NCI-H1417 treated with DMSO at 0.1 percent for 48 hours (cell line): ENCODE results near the gene CALHM1.
A peak's percentile ranks its signal among the peaks of the same experiment; 100 is the strongest.
"Not testable (repeated sequence)": the region's sequence is repeated elsewhere in the genome, so short reads cannot be mapped to it uniquely, and the experiment has no call there.

Source experiments
- DNase-seq: peaks from one replicate; lab custom pipeline; 2025; lab: John Stamatoyannopoulos, UW

The CALHM1 gene

DNA sequence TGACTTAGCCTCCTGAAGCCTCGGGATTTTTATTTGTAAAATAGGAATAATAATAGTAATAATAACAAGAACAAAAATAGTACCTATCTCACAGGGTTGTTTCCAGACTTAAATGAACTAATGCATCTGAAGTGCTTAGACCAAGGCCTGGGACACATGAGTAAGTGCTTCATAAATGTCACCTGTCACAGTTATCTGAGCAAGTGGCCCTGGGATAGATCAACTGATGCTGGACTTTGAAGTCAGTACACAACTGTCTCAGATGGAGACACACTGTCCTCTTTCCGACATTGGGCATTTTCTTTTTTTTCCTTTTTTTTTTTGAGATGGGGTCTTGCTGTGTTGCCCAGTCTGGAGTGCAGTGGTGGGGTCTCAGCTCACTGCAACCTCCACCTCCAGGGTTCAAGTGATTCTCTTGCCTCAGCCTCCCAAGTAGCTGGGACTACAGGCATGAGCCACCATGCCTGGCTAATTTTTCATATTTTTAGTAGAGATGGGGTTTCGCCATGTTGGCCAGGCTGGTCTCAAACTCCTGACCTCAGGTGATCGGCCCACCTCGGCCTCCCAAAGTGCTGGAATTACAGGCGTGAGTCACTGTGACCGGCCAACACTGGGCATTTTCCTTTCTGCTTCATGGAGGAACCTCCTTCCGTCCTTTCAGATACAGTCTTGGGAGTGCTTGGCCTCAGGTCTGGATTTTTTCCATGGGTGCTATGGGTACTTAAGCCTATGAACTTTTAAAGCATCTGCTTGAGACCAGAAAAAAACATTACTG lies 28.1 kb upstream of the CALHM1 start:
- not testable (repeated sequence) for DNase-seq

DNA sequence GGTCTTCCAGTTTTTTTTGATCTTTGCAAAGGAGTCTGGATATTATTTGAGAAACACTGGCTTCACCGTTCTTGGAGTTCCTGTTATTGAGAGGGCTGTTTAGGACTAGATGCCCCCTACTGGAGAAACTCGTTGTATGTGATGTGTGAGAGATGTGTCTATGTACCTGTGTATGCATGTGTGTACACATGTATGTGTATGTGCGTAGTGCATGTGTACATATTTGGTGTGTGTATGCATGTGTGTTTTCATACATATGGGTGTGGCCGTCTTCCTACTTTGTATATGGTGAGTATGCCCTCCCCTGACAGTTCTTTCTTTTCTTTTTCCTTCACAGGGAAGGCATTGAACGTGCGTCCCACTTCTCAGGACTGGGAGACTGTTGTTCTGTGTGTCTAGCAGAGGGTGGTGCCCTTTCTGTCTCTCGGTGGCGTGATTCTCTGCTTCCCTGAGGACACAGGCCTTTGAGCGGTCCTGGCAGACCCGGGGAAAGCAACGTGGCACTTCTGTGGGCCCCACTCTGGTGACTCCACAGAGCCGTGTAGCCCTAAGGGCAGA lies 23.4 kb upstream of the CALHM1 start:
- no peak for DNase-seq

- DNase-seq = no peak
Observed at GRCh38 chr10:103480521-103480920, 21.8 kb upstream of the CALHM1 start.

DNA sequence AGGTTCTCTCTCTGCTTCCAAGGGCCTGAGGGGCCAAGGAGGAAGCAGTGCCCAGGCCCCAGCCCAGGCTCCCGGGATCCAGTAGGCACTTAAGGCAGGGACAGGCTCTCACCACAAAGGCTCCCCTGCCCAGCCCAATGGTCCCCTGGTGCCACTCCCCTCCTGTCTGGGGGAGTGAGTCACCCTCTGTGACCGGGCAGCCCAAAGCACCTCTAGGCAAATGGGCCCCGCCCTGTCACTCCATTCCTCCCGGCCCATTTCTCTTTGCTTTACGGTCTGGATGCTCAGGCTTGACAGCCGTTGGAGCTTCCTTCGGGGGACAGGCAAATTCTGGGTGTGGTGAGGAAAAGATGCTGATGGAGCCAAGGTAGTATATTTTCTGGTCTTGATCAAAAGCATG lies 20.4 kb upstream of the CALHM1 start, which contains the start of gene CALHM3:
TSS of gene CALHM3 (minus strand) at position 106 of the 400 bp plus-strand sequence. CDS start 208 bp downstream, outside the sequence.
- DNase-seq = no peak

GRCh38 chr10:103478671-103479070 lies 20.0 kb upstream of the CALHM1 start:
- DNase-seq = no peak

DNA sequence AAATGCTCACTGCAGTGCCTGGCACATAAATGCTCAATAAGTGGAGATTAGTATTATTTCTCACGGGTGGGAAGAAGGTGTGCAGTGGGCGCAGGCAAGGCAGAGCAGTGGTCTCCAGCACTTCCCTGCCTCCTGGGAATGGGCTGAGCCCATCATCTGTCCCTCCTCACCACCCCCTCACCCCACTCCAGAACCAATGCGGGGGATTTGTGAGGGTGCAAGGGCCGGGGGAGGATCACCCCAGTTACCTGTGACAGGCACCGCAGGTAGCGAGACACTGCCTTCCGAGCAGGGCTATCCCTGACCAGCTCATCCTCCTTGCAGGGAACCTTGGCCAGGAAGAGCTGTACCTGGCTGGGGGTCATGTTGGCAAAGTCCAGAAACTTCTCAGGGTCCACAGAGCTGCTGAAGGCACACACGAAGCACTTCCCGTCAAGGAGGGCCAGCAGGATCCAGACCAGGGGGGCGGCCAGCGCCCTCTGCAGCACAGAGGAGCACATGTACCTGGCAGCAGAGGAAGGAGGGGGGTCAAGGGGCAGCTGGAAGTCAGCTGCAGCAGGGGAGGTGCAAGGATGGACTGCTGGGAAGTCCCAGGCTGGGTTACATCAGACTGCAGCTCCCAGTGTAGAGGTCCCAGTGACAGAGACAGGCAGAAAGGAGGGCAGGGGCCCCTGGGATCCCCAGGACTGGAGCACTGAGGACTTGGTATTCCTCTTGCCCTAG lies 17.5 kb upstream of the CALHM1 start:
- DNase-seq = no peak

- DNase-seq = no peak
Observed at GRCh38 chr10:103475437-103475836, 16.7 kb upstream of the CALHM1 start.

DNA sequence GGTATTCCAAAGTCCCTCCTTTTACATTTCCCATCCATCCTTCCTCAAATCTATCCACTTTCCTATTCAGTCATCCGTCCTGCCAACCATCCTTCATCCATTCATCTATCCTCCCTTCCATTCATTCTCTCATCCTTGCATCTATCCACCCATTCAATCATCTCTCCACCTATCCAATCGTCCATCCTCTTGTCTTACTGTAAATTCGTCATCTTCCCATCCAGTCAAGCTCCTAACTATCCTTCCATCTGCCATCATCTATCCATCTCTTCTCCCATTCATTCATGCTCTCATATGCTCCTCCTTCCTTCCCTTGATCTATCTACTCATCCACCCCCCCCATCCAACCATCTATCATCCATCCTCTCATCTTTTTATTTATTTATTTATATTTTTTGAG lies 15.4 kb upstream of the CALHM1 start:
- no peak for DNase-seq

DNA sequence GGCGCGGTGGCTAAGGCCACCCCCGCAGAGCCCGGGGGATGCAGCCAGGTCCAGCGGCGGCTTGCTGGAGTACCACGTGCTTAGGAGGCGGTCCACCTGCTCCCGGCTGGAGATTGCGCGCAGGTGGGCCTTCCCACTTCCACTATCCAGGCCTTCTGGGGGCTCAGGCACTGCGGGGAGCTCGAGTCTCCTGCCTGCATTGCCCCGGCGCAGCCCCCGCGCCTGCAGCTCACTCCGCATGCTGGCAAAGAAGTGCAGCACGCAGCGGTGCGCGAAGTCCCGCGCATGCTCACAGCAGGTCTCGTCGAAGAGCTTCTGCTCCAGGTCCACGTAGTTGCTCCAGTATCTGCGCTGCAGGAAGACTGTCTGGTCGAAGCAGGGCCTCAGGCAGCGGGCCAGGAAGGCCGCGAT lies 14.6 kb upstream of the CALHM1 start:
- peak; percentile 21 for DNase-seq

DNA sequence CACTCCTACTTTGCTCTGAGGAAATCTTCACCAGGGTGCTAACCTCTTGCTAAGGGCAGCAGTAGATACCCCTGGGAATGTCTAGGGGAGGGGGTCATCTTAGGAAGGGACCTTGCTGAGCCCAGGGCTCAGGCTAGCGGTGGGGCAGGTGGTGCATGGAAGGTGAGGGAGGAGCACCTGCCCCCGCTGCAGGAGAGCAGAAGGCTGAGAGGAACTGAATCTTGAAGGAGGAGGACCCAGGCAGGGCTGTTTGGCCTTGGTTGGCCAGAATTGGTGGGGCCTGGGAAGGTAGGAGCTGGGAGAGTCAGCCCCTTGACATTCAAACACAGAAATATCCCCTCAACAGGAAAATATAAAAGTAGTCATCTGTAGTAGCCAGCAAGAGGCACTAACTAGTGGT lies 13.3 kb upstream of the CALHM1 start:
- DNase-seq = no peak

- no peak for DNase-seq
Observed at GRCh38 chr10:103470761-103471653, 12.3 kb upstream of the CALHM1 start.

GRCh38 chr10:103469201-103469600 lies 10.5 kb upstream of the CALHM1 start:
- no peak for DNase-seq

GRCh38 chr10:103467406-103467805 lies 8.7 kb upstream of the CALHM1 start:
- no peak for DNase-seq

GRCh38 chr10:103466734-103467133 lies 8.0 kb upstream of the CALHM1 start:
- no peak for DNase-seq

- no peak for DNase-seq
Observed at GRCh38 chr10:103465411-103466179, 6.9 kb upstream of the CALHM1 start.

DNA sequence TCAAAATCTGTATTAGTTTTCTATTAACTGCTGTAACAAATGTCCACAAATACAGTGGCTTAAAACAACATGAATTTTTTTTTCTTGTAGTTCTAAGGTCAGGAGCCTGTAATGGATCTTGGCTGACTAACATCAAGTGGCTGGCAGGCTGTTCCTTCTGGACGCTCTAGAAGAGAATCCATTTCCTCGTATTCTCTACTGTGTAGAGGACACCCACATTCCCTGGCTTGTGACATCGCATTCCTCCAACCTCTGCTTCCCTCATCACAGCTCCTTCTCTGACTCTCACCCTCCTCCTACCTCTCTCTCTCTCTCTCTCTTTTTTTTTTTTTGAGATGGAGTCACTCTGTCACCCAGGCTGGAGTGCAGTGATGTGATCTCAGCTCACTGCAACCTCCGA lies 4.8 kb upstream of the CALHM1 start:
- no peak for DNase-seq

- DNase-seq = no peak
Observed at GRCh38 chr10:103459615-103460014, 915 bp upstream of the CALHM1 start.

DNA sequence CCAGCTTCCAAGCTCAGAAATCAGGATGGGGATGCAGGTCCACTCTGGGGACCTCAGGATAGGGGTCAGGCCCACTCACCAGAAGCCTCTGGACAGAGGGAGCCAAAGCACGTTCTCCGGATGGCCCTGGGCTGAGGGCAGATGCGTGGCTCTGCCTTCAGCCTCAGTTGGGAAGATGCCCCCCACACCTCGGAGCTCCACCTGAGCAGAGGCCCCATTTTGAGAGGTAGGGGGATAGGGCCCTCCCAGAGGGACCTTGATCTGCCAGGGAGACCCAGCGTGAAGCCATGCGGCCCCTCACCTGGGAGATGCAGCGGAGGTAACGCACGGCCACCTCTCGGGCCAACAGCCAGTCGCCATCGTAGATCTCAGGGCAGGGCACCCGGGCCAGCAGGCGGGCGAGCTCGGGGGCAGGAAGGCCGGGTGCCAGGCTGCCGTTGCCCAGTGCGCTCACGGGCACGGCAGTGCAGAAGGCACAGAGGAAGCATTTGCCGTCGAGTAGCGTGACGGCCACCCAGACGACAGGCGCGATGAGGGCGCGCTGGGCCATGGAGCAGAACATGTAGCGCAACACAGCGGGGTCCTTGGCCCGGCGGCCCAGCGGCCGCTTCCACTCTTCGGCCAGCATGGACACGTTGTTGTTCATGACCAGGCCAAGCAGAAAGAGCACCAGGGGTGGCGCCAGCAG lies 660 bp downstream of the CALHM1 start:
- no peak for DNase-seq

- no peak for DNase-seq
Observed at GRCh38 chr10:103457176-103457712, 1.5 kb downstream of the CALHM1 start.

GRCh38 chr10:103456074-103456660 lies 2.5 kb downstream of the CALHM1 start:
- no peak for DNase-seq
